ENCODE measurements around the gene DMXL1.
A peak's percentile ranks its signal among the peaks of the same experiment; 100 is the strongest.
"Not testable (repeated sequence)": the region's sequence is repeated elsewhere in the genome, so short reads cannot be mapped to it uniquely, and the experiment has no call there.

The DMXL1 gene

GRCh38 chr5:119212676-119213075 is 141.8 kb downstream of the DMXL1 start:
- DNase-seq (ENCODE audit: low read depth in 2 of 2): no peak

DNA sequence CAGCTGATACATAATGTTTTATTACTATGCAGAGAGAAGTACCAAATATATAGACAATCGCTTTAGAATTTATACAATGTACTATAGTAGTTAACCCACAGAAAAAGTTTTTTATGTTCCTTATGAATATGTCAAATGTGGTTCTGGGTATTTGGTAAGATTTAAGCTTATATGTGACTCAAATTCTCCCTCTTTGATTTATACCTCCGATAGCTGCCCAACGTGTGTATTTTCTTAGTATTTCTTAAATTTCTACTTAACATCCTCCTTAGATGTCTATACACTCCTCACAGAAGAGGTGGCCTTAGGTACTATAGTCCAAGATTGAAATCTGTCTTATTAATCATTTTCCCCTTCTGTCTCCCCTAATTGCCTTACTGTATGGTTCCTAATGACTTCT is 146.3 kb downstream of the DMXL1 start:
- no peak for DNase-seq (ENCODE audit: low read depth in 2 of 2)

DNA sequence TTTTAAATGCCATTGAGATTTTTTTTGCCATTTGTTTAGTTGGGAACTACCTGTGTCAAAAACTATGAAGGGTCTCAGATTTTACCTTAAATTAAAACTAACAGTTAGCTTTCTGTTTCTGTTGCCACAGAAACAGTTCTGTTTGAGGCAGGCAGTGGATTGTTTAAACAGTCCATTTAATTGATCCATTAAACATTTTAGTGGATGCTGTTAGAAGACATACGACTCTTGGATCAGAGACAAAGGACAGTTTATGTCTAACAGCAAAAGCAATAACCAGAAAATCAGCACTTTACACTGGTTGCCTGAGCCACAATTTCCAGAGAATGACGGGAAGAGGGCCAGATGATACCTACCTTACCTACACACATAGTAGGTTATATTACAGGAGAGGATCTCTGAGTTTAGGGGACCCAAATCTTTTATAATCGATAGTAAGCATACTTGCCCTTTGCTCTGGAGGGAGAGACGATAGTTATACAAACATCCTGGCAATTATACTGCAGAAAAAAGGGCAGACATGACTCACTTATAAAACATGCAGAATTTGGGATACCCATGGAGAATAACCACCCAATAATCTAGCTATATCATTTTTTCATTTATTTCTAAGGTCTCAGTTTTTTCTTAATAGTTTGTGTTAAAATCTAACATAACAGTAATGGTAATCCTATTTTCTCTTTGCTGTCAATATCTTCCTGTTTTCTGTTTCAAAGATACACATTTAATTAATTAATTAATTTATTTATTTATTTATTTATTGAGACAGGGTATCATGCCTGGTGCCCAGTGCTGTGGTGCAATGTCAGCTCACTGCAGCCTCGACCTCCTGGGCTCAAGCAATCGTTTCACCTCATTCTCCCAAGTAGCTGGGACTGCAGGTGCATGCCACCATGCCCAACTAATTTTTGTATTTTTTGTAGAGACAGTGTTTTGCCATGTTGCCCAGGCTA is 148.2 kb downstream of the DMXL1 start:
- no peak for DNase-seq (ENCODE audit: low read depth in 2 of 2)

- no peak for DNase-seq (ENCODE audit: low read depth in 2 of 2)
Observed at GRCh38 chr5:119220576-119221197, 149.8 kb downstream of the DMXL1 start.

GRCh38 chr5:119221330-119221729 is 150.4 kb downstream of the DMXL1 start:
- DNase-seq (ENCODE audit: low read depth in 2 of 2): no peak

GRCh38 chr5:119229950-119230349 is 159.1 kb downstream of the DMXL1 start:
- DNase-seq (ENCODE audit: low read depth in 2 of 2): no peak

DNA sequence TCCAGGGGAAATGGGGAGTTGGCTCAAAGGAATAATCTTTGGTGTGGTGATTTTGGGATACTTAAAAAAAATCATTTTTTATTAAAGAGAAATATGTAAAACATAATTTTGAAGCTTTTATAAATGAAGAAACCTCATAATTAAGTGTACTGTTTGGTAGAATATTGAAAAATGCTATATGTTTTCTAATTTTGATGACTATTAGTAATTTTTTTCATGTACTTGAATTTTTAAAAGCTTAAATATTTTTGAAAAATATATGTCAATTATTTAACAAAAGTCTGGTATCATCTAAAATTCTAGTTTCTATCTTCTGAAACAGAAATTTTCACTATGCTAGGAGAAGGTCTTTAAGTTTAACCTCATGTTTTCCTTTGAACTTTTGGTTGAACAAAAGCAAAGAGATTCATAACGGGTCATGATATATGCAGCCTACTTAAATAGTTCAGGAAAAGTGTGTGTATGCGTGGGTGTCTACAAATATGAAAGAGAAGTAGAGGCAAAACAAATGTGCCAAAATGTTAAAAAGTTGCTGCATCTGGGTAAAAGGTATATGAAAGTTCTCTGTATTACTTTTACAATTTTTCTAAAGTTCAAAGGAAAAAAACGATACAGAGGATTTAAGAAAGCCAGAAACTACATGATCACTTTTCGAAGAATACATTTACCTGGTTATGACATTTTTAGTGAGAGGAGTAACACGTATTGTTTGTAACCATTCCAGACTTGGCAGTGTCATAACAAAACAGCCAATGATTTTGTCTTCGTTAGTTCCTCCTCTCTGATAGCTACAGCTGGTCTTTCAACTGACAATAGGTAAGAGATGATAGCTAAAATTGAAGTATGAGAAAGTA is 167.6 kb downstream of the DMXL1 start:
- no peak for DNase-seq (ENCODE audit: low read depth in 2 of 2)

- no peak for DNase-seq (ENCODE audit: low read depth in 2 of 2)
Observed at GRCh38 chr5:119239119-119239417, 168.2 kb downstream of the DMXL1 start.

- not testable (repeated sequence) for DNase-seq (ENCODE audit: low read depth in 2 of 2)
Observed at GRCh38 chr5:119239826-119240225, 168.9 kb downstream of the DMXL1 start.

DNA sequence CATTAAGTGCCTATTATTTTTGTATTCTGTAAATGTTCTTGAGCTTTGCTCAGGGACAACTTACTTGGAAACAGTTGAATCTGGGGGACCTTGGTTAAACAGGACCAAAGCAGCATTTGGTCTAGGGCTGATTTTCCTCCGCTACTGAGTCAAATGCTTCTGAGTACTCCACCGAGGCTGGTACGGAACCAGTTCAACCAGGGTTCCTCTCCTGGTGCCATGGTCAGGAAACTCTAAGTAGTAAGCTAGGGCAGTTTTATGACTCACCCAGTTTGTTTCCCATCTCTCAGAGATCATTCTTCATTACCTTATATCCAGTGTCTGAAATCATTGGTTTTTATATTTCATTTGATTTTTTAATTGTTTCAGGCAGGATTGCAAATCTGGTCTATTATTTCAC is 173.0 kb downstream of the DMXL1 start:
- no peak for DNase-seq (ENCODE audit: low read depth in 2 of 2)

DNA sequence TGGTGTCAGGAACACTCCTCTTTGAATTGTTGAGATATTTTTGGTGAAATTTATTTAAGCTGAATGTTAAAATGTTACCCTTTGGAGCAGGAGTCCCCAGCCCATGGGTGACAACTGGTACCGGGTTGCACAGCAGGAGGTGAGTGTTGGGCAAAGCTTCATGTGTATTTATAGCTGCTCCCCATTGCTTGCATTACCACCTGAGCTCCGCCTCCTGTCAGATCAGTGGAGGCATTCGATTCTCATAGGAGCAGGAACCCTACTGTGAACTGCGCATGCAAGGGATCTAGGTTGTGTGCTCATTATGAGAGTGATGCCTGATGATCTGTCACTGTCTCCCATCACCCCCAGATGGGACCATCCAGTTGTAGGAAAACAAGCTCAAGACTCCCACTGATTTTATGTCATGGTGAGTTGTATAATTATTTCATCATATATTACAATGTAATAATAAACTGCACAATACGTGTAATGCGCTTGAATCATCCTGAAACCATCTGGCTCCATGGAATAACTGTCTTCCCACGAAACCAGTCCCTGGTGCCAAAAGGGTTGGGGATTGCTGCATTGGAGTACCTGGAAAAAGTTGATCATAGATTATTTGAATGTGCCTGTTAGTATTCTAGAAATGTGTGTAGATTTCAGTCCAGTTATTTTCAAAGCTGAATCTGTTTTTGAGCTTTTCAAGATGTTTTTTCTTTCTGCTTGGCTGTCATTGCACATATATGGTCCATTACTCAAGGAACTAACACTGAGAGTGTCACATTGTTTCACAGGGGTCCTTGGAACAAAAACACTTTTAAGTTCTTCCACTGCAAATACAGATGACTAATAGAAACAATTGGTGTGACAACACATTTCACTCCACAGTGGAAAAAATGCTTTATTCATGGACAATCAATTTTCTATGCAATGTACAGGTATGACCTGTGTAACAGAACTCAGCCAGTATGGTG is 180.3 kb downstream of the DMXL1 start:
- no peak for DNase-seq (ENCODE audit: low read depth in 2 of 2)

DNA sequence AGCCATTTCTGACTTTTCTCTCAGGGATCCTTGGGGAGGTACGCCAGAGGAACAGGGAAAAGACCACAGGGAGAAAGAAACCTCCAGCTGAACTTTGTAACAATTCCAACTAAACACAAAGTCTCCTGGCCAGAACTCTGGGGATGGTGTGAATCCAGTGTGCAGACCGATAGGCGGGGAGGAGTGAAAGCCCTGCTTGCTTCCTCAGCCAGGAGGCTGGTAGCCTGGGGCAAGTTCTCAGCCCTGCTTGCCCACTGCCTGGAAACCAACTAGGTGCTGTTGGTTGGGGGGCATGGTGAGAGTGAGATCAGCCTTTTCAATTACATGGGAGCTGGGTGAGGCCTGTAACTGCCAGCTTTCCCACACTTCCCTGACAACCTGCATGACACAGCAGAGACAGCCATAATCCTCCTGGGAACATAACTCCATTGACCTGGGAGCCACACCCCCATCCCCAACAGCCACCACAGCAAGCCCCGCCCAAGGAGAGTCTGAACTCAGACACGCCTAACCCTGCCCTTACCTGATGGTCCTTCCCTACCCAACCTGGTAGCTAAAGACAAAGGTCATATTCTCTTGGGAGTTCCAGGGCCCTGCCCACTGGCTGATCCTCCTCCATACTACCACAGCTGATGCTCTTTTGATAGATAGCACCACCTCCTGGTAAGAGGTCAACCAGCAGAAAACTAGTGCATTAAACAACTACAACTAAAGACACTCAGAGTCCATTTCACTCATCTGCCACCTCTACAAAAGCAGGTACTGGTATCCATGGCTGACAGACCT is 184.9 kb downstream of the DMXL1 start:
- no peak for DNase-seq (ENCODE audit: low read depth in 2 of 2)

- DNase-seq (ENCODE audit: low read depth in 2 of 2): no peak
Observed at GRCh38 chr5:119257613-119258012, 186.7 kb downstream of the DMXL1 start.

DNA sequence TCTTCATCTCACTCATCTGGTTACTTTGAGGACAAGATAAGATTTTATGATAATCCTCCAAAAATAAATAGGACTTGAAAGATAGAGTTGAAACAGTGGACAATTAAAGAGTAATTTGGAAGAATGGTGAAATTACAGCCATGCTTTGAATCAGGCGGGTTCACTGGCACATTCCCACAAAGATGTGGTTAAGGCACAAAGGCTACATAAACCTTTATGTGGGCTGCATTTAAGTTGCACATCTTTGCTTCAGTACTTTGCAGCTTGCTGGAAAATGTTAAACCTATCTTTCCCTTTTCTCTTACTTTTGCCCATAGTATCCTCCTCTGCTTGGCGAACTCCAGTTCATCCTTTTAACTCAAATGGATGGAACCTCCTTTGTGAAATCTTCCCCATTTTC is 192.8 kb downstream of the DMXL1 start:
- DNase-seq (ENCODE audit: low read depth in 2 of 2): no peak

GRCh38 chr5:119264186-119264585 is 193.3 kb downstream of the DMXL1 start:
- DNase-seq (ENCODE audit: low read depth in 2 of 2): no peak

DNA sequence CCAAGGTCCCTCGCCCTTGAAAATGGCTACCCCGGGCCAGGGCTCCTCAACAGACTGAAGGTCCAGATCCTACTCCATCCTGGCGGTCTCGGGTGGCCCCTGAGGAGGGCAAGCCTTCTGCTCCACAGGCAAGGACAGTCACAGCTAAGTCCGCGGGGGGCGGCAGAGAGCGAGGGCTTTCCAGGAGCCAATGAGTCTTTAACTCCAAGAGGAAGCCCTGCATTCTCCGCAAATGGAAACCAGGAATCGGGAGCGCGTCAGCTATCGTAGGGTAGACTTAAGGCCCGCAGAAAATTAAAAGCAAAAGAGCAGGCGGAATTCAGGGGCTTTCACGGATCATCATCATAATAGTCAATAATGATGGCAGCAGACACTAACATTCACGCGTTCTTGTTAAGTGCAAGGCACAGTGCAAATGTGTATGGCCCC is 197.1 kb downstream of the DMXL1 start:
- DNase-seq (ENCODE audit: low read depth in 2 of 2): peak; percentile 51 to 53

DNA sequence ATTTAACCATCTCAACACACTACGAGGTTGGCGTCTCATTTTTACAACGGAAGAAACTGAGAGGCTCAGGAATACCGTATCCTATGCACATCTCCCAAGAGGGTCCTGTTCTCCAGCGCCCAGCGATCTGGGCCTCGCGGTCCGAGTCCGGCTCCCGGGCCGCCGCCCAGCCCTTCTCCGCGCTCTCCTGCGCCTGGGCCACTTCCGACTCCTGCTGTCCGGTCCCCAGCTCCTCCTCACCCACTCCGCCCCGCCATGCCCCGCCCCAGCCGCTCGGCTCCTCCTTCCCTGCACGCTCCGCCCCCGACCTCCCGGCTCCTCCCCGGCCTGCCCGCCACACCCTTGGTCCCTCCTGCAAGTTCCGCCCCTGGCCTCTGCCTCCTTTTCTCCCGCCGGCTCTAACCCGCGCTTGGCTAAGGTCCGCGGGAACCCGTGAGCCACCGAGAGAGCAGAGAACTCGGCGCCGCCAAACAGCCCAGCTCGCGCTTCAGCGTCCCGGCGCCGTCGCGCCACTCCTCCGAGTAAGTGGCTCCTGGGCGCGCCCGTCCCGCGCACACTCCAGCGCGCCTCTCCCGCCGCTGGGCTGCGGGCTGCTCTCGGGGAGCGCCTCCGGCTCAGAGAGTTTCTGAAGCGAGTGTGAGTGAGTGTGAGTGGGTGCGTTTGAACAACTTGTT is 197.6 kb downstream of the DMXL1 start:
- DNase-seq (ENCODE audit: low read depth in 2 of 2): peak; percentile 94 to 96

DNA sequence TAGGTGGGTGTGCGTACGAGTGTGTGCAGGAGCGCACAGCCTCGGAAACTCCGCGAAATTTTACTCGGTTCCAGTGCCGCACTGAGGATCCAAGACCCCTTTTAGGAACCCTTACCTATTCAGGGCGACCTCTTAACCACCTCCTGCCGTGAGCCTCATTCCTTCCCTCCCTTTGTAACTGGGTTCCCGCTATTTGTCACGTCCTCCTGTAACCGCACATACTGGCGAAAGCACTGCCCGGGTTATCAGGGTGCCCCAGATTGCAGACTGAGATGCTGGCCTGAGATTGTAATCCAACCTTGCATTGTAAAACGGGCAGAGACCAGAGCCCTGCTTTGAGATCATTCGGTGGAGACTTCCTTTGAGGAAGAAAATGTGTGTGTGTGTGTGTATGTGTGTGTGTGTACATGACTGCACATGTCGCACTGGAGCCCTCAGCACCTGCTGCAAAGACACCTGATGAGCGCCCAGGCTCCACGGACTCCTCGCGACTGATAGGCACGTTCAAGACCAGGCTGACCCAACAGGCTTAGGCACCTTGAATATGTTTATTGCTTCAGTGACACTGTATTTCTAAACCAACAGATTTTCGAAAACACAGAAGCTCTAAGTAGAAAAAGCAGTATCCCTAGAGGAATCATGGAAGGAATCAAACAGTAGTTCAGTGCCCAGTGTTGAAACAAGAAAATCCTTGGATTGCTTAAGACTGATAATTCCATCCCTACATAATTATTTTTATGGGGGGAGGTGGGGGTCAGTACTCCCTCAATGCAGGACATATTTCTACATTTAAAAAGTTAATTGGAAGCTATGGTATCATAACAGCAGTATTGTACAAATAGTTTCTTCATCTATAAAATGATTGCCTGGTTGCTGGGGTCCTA is 198.4 kb downstream of the DMXL1 start:
- no peak for DNase-seq (ENCODE audit: low read depth in 2 of 2)

DNA sequence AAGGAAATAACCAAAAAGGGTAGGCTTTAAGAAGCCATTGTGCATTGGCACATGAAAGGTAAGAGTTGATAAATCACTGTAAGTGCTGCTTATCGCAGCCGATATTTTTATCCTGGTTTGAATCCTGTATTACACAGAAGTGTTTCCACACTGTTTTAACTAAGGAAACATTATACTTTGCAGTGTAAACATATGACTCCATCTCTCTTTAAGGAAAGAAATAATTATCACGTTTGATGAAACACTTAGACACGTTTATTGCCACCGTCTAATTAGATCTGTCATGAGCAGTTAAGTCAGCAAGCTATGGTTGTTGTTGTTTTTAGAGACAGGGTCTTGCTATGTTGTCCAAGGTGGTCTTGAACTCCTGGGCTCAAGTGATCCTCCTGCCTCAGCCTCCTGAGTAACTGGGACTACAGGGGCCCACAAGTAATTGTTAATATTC is 199.3 kb downstream of the DMXL1 start:
- no peak for DNase-seq (ENCODE audit: low read depth in 2 of 2)

All from stimulated activated CD8-positive, alpha-beta memory T cell treated with anti-CD3 and anti-CD28 coated beads, Interleukin-2, amount 100 ng/mL, for 48 hours (primary cell).